DND-41 (cell line): ENCODE results near the gene DEPDC4.

ENCODE experiments used
- ATAC-seq: fragments of 200-7000 bp; cut with Tn5 transposase; 3 replicates; pipeline ENCODE4 v1.9.1; 2021; ENCODE audit warnings: low read depth; ENCODE audit not compliant: insufficient read depth
- DNase-seq: peaks from one replicate; pipeline ENCODE4 v3.0.0-alpha.2; 2020
- H2AFZ ChIP-seq: 2 replicates; pipeline ENCODE4 v1.6.0; 2012; ENCODE audit warnings: low read depth, low read length
- H3K27ac ChIP-seq: 2 replicates; pipeline ENCODE4 v1.5.1; 2012; ENCODE audit warnings: low read length, inconsistent platforms
- H3K27me3 ChIP-seq: fragments of 200-600 bp; sonication (generic); 2 replicates; pipeline ENCODE4 v1.6.0; 2012; ENCODE audit warnings: low read length, mild to moderate bottlenecking, inconsistent platforms; ENCODE audit not compliant: insufficient read depth, poor library complexity
- H3K36me3 ChIP-seq: 2 replicates; pipeline ENCODE4 v1.5.1; 2012; ENCODE audit warnings: low read length, inconsistent platforms; ENCODE audit not compliant: insufficient read depth
- H3K4me1 ChIP-seq: 2 replicates; pipeline ENCODE4 v1.5.1; 2012; ENCODE audit warnings: mild to moderate bottlenecking, low read length; ENCODE audit not compliant: insufficient read depth
- H3K4me2 ChIP-seq: 2 replicates; pipeline ENCODE4 v1.6.0; 2012; ENCODE audit warnings: mild to moderate bottlenecking, moderate library complexity, low read length, inconsistent platforms; ENCODE audit not compliant: insufficient read depth
- H3K4me3 ChIP-seq, 2 experiments: fragments of 200-600 bp in 1 of 2; shearing (Covaris generic) in 1 of 2; 2 replicates each; pipeline ENCODE4 v1.5.1; 2012 to 2016; ENCODE audit warnings: inconsistent platforms in 2 of 2, low read length in 2 of 2, mild to moderate bottlenecking in 2 of 2, low read depth in 1 of 2, moderate library complexity in 1 of 2
- H3K79me2 ChIP-seq: 2 replicates; pipeline ENCODE4 v1.6.0; 2012; ENCODE audit warnings: low read length, inconsistent platforms; ENCODE audit not compliant: insufficient read depth
- H3K9ac ChIP-seq: 2 replicates; pipeline ENCODE4 v1.6.0; 2012; ENCODE audit warnings: low read depth, mild to moderate bottlenecking, inconsistent platforms, low read length, moderate library complexity
- H3K9me3 ChIP-seq: 2 replicates; pipeline ENCODE4 v1.5.1; 2012; ENCODE audit warnings: low read length, moderate library complexity, mild to moderate bottlenecking, inconsistent platforms; ENCODE audit not compliant: insufficient read depth, severe bottlenecking
- H4K20me1 ChIP-seq: 2 replicates; pipeline ENCODE4 v1.6.0; 2012; ENCODE audit warnings: low read length; ENCODE audit not compliant: insufficient read depth
- CTCF ChIP-seq: IDR thresholded peaks from 2 replicates; pipeline ENCODE4 v1.5.1; 2012; ENCODE audit warnings: borderline replicate concordance, low read length, moderate library complexity, mild to moderate bottlenecking; ENCODE audit not compliant: poor library complexity, severe bottlenecking; ENCODE audit errors: extremely low read depth
- EZH2 ChIP-seq: IDR thresholded peaks from 3 replicates; pipeline ENCODE4 v1.6.1; 2012; ENCODE audit warnings: borderline replicate concordance, low read depth, mild to moderate bottlenecking, moderate library complexity, low read length, inconsistent platforms; ENCODE audit not compliant: severe bottlenecking

DEPDC4 gene

GRCh38 chr12:100216337-100216736 lies 50.5 kb downstream of the DEPDC4 start:
- no peak for ATAC-seq

GRCh38 chr12:100215209-100215608 lies 51.7 kb downstream of the DEPDC4 start:
- H3K4me2 ChIP-seq, result no peak overlapping the region
- H3K79me2 ChIP-seq, result no peaks in the 10 kb centered on the region
- no peak for TF ChIP-seq CTCF
- TF ChIP-seq EZH2, result no peak
- H3K27ac ChIP-seq, result no peak overlapping the region
- H2AFZ ChIP-seq, result no peak overlapping the region
- no peak overlapping the region for H3K9ac ChIP-seq
- H3K27me3 ChIP-seq, result no peaks in the 10 kb centered on the region
- DNase-seq (no peak), ATAC-seq (no peak)
- H4K20me1 ChIP-seq, result no peaks in the 10 kb centered on the region
- no peak overlapping the region for H3K4me3 ChIP-seq
- no peaks in the 10 kb centered on the region for H3K4me1 ChIP-seq
- peaks cover 72% of the 10 kb centered on the region for H3K36me3 ChIP-seq
- no peaks in the 10 kb centered on the region for H3K9me3 ChIP-seq

More at GRCh38 chr12:100216337-100216736, 50.5 kb downstream of the DEPDC4 start:
- Histone ChIP-seq H3K27ac (no peak overlapping the region), H3K4me2 (no peak overlapping the region), H3K9me3 (no peaks in the 10 kb centered on the region), H3K4me1 (no peaks in the 10 kb centered on the region), H3K4me3 (no peak overlapping the region), H3K9ac (no peak overlapping the region), H3K27me3 (no peaks in the 10 kb centered on the region), H4K20me1 (no peaks in the 10 kb centered on the region), H2AFZ (no peak overlapping the region), H3K79me2 (no peaks in the 10 kb centered on the region), H3K36me3 (peaks cover 71% of the 10 kb centered on the region)
- TF ChIP-seq CTCF, result no peak
- no peak for TF ChIP-seq EZH2
- DNase-seq, result no peak

- Histone ChIP-seq H2AFZ (no peak overlapping the region), H3K27me3 (no peaks in the 10 kb centered on the region), H3K4me1 (no peaks in the 10 kb centered on the region), H3K9me3 (no peaks in the 10 kb centered on the region), H3K36me3 (peaks cover 72% of the 10 kb centered on the region), H3K9ac (no peak overlapping the region), H3K4me2 (no peak overlapping the region), H4K20me1 (no peaks in the 10 kb centered on the region), H3K4me3 (no peak overlapping the region), H3K79me2 (no peaks in the 10 kb centered on the region), H3K27ac (no peak overlapping the region)
- no peak for TF ChIP-seq CTCF
- TF ChIP-seq EZH2, result no peak
- no peak for DNase-seq
- ATAC-seq, result no peak
Measured at GRCh38 chr12:100214518-100214917, 52.4 kb downstream of the DEPDC4 start.
